Stimulated activated CD4-positive, alpha-beta T cell treated with anti-CD3 and anti-CD28 coated beads, Interleukin-2, amount 100 ng/mL, for 24 hours (primary cell): ENCODE results near the gene GBX1.

Experiments
- DNase-seq, 2 donors: peaks; one replicate each; pipeline ENCODE4 v3.0.0-alpha.2; 2020

Gene GBX1

GRCh38 chr7:151138153-151138851, 29.2 kb downstream of the GBX1 start:
- DNase-seq, result no peak

DNA sequence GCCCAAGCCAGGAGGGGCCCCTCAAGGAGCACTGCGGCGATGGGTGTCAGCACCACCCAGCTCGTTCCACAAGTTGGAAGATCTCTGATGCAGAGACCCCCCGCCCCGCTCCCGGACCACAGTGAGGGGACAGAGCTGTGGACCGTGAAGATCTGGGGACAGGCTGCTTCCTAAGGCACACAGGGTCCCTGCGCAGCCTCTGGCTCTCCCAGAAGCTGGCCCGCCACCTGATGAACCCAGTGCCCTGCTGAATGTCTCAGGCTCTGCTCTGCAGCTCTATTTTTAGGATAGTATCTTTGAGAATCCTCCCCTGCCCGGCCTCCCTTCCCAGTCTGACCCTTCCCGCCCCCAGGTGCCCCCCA, 29.7 kb downstream of the GBX1 start:
- no peak for DNase-seq

DNA sequence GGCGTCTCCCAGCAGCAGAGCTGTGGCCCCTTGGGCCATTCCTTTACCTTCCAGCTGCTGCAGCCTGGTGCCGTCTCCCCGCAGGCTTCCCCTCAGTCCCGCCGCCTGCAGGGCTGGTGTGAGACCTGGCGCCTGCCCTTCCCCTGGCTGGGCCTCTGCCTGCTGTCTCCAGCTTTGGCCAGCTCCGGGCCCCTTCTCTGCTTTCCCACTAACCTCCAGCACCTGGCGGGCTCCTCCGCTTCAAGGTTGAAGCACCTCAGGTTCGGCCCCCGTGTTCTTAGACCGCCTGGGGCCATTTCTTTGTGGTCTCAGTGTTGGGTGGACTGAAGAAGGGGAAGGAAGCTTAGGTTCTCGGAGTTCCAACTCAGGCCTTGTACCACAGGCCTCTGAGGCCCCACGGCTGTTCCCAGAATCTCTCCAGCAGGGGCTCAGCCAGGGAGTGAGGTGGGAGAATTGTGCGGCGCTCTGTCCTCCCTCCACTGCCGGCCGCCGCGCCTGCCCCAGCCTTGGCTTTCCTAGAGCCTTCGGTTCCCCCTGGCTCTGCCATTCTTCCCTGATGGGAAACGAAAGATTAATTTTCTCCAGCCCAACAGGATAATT, 30.3 kb downstream of the GBX1 start:
- no peak for DNase-seq

GRCh38 chr7:151135866-151136843, 31.3 kb downstream of the GBX1 start:
- no peak for DNase-seq

DNA sequence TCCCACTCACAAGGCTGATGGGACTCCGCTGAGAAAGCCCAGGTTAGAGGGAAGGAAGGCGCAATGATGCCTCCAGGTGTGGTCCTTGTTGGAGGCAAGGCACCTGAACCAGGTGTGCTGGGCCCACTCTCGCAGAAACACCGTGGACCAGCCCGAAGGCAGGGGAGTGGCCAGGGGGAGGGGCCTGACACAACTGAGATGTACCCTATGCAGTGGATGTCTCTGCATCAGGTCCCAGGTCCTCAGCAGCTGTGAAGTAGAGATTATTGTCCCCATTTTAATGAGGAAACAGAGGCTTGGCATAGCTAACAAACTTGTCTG, 32.0 kb downstream of the GBX1 start:
- no peak for DNase-seq

DNA sequence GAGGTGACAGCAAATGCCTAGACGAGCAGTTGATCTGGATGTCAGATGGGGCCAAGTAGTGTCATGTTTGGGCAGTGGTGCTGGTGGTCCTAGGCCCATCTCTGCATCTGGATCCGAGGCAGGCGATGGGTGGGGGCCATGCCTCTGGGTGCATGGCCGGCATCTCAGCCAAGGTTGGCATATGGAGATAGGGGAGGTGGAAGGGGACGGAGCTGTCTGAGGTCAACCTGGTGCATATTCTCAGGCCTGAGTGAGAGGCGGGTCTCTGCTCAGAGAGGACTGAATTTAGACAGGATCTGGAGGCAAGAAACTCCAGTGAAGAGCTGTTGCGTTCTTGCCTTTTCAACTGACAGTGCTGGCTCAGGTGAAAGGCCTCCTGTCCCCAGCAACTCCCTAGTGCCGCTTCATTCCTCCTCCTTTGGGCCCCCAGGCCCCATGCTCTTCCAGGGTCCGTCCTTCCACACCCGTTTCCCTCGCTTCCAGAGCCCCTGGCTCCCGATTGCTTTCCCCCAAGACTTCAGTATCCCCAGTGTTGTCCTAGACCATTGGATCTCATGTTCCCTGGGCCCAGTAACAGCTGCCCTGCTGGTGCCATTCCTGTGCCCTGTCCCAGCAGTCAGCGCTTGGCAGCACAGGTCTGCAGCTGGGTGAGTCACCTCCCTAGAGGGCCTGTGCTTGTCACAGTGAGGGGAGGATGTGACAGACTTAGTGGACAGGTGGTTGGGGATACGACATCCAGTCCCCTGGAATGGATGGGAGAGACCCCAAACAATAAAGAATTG, 32.6 kb downstream of the GBX1 start:
- DNase-seq, result no peak

- DNase-seq, result no peak
Observed at GRCh38 chr7:151133986-151134742, 33.3 kb downstream of the GBX1 start.

DNA sequence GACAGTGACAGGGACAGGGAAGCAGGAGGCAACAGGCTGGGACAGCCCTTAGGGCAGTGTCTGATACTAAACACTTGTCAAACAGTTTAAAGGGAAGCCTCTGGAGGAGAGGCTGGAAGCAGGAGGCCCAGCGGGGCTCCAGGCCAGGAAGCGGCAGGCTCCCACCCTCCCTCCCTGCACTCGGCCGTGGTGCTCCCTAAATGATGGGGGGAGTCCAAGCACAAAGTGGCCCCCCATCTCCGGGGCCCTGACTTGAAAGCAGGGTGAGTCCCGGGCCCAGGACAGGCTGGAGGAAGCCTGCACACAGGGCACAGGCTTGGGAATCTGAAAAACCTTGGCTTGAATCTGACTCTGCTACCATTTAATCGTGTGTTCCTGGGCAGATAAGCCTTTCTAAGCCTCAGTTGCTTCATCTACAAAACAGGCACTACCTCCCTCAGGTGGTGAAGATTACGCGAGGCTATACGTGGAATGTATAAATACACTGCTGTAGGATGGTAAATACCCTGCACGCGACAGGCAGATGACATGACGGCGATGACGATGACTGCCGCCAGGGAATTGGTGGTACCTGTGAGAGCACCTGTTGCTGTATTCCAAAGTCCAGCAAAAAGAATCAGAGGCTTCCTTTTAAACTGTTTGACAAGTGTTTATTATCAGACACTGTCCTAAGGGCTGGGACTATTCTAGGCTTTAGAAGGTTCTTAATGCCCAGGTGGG, 34.1 kb downstream of the GBX1 start:
- DNase-seq, result no peak

DNA sequence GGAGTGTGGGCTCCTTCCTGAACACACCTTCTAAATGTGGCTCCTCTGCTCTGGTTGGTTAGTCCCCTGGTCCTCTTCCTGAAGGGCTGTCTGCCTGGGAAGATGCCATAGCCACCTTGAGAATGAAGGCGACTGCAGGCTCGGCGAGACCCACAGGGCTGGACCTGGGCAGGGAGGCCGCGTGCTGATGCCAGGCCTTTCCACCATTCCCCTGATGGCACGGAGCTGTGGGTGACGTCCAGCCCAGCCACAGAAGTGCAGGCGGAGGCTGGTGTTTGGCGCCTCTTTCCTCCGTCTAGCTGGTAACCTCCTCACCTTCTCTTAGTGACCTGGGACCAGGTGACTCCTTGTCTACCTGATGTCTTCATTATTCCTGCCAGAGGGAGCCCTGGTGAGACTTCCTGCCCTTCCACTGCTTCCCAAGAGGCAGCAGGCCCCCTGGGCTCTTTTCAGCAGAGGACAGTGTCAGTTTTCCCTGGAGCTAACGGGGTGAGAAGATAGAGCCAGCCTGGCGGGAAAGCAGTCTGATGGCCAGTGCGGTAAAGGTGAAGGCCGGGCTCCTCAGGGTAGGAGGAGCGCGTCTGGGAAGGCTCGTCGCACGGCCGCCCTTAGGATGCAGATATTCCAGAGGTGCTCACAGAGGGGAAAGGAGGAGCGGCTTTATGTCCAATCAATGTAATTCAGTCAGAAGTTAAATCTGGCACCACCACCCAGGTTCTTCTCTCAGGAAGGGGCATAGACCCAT, 34.9 kb downstream of the GBX1 start:
- no peak for DNase-seq

GRCh38 chr7:151131592-151132293, 35.8 kb downstream of the GBX1 start:
- no peak for DNase-seq

- DNase-seq, result no peak
Observed at GRCh38 chr7:151131224-151131591, 36.3 kb downstream of the GBX1 start.

GRCh38 chr7:151130741-151131157, 36.7 kb downstream of the GBX1 start:
- DNase-seq, result no peak

- no peak for DNase-seq
Observed at GRCh38 chr7:151129960-151130591, 37.4 kb downstream of the GBX1 start.

GRCh38 chr7:151129117-151129959, 38.2 kb downstream of the GBX1 start:
- DNase-seq, result no peak

- no peak for DNase-seq
Observed at GRCh38 chr7:151128716-151129115, 38.8 kb downstream of the GBX1 start.

- DNase-seq, result no peak
Observed at GRCh38 chr7:151128144-151128543, 39.4 kb downstream of the GBX1 start.

GRCh38 chr7:151126491-151127137, 40.9 kb downstream of the GBX1 start:
- DNase-seq, result no peak

DNA sequence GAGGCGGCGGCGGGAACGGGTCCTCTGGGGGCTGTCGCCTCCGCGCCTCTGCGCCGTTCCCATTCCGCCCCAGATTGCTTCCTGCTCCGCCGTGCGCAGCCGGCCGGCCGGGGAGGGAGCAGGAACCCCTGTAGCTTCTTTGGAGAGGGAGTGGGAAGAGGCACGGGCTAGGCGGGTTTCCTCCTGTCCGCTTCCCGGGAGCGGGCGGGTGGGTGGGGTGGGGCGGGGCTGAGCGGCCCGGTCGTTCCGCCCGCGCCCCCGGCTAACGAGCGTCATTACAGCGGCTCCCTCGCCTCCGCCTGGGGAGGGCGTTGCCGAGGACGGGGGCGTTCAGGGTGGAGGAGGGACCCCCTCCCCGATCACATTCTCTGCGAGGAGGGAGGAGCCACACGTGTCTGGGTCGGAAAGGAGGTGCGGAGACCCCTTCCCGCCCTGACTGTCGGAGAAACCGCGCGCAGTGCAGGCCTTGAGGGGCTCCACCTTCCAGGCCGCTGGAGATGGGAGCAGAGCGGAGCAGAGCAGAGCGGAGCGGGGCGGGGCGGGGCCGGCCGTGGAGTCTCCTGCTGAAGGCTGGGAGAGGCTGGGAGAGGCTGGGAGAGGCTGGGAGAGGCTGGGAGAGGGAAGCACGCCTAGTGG, 41.5 kb downstream of the GBX1 start:
- no peak for DNase-seq
